H1 (cell line): ENCODE measurements around the gene C1orf116. TPM values are rescaled to one million over a fixed set of nuclear protein-coding genes. Genes with fewer than 3 reads are reported as not detected.

ENCODE experiments used
- GTF2F1 ChIP-seq: IDR thresholded peaks from 2 replicates; pipeline ENCODE4 v1.6.1; 2012; ENCODE audit warnings: low read depth, low read length, improper control_type of control experiment, borderline replicate concordance
- KDM4A ChIP-seq: IDR thresholded peaks from one replicate; pipeline ENCODE4 v1.7.1; 2012; ENCODE audit warnings: low read depth, mild to moderate bottlenecking, moderate library complexity, low read length, inconsistent platforms; ENCODE audit not compliant: severe bottlenecking
- USF2 ChIP-seq: IDR thresholded peaks from 2 replicates; pipeline ENCODE4 v1.6.1; 2011; ENCODE audit warnings: low read length, improper control_type of control experiment
- polyA plus RNA-seq, 7 experiments: library from polyadenylated mRNA; depleted of rRNA in 3 of 7; stranded (reverse) in 5 of 7; unstranded in 2 of 7; fragments of >200 nt in 5 of 7; fragments of 200-250 nt in 2 of 7; gene quantifications; 1 replicate in 5 of 7; 2 replicates in 1 of 7; 4 replicates in 1 of 7; pipeline versions ENCODE4 v1.2.1 to v1.2.3, GENCODE V29; 2011 to 2013; ENCODE audit warnings: missing spikeins in 2 of 7, mixed read lengths in 2 of 7
- total RNA-seq: library from RNA; stranded (reverse); fragmentation: NEBNext Ultra II Directional; extraction: Animal tissue kit (Norgen Biotek cat#: 25700); gene quantifications from 2 replicates; pipeline ENCODE4 v1.2.1, GENCODE V29; 2021

The C1orf116 gene
- total and polyA plus RNA-seq, 2 of the 8 experiments (the other 6 are each of a cell fraction or from before 2014, with no cell fraction given), result 2.2 to 3.9 TPM

GRCh38 chr1:207051191-207051943 lies 18.8 kb upstream of the C1orf116 start, which contains the start of gene YOD1 (continued):
- no peak for TF ChIP-seq USF2
- TF ChIP-seq KDM4A, result no peak
- no peak for TF ChIP-seq GTF2F1
- TF ChIP-seq, all 59 proteins: peak for 0
